SW480 (cell line): ENCODE measurements around the gene ID2.
"Not testable (repeated sequence)": the region's sequence is repeated elsewhere in the genome, so short reads cannot be mapped to it uniquely, and the experiment has no call there.

Source experiments
- DNase-seq: peaks from one replicate; pipeline ENCODE4 v3.0.0-alpha.2; 2016; ENCODE audit warnings: low spot score

ID2 gene

DNA sequence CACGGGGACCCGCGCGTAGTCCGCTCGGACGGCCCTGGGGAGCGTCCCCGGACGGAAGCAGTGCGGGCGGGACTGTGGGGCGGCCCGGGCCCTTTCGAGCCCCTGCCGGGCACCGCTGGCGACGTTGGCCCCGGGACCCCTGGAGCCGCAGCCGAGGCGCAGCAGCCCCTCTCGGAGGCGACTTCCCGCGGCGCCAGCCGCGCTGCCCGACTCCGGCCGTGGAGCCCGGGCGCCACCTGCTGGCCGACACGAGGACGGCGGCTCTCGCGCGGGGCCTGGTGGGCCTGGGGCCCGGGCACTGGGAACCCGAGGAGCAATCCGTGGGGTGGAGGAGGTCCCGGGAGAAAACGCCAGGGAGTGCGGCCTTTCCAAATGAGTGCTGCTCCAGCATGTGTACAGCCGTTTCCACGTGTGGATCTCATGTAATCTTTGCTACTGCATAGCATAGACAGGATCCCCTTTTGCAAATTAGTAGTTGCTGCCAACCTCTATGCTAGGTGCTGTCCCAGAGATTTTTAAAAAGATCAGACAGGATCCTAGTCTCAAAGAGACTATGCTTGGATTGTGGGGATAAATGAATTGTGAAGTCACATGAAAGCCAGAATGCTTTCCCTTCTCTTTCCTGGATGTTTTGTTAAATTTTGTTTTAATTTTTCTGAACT, 4.0 kb downstream of the ID2 start:
- DNase-seq = peak; percentile 53

DNA sequence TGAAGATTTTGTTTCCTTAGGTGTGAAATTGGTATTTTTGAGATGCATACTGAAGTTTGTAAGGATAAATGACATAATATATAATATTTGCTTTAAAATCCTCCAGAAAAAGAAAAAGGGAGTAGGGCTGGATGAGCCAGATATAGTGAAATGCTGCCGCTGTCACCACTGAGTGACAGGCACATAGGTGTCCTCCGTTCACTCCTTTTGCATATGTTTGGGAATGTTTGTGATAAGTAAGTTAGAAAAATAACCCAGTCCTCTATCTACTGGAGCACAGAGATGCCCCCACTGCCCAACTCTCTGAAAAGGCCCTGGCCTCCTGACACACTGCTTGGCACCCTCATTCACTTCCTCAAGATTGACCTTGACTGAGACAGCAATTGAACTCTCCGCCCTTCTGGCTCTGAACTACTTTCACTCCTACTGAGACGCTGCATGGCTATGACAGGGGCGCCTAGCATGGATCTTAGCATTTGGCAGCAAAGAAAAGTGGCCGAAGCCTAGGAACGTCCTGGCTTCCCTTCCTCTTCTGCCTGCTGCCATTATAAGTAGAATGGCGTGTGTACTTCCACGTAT, 10.1 kb downstream of the ID2 start:
- no peak for DNase-seq

DNA sequence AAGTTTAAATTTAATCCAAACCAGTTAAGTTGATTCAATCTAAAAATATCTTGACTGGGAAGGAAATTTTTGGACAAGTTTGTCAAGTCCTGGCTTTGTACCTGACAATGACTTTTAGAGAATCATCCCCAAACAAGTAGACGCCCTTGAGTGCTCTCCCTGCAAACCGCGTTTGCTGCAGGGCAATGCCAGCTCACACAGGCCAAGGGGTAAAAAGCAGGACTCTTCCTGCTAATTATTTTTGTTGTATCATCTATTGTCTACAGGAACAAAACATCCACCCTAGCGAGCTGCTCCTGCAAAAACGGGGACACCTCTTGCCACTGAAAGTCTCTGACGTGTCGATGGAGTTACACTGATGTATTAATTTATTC, 10.9 kb downstream of the ID2 start:
- DNase-seq = no peak

DNA sequence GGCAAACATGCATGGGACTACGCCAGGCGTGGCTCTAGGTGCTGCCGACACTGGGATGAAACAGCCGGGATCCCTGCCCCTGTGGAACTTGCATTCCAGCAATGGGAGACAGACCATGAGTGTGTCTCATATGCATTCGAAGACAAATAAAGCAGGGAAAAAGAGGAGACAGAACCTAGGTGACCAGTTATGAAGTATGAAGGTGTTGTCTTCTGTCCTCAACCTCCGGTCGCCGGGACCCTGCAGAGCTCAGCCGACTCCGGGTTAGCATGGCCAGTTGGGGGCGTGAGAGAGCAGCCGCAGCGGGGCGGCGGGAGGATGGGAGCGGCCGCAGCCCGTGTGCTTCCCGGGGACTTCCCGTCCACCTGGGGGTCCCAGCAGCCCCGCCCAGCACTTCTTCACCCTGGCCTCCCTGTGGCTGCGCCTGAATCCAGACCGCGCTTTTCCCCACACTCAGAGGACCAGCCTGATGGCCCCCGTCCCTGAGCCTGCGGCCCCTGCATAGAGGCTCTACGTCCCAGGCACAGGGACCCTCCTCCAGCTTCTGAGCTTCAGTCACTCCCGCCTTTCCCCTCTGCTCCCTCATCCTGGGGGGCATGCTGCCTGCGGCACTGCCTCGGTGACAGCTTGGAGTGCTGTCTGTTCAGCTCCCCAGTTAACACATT, 11.4 kb downstream of the ID2 start:
- DNase-seq = peak; percentile 41

DNA sequence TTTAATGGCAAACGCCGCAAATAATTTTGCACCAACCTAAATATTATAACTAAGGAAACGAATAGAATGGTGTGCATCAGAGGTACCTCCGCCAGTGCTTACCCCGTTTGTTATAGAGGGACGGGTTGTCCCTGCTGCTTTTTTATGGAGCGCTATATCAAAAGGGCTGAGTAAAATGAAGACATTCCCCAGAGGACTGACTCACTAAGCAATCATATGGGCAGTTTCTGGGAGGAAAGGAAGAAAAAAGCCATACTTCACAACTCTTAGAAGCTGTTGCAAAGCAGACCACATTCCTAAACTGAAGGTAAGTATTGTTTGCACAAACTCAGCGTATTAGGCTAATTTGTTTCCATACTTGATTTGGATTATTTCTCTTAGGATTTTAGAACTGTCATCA, 12.9 kb downstream of the ID2 start:
- peak; percentile 9 for DNase-seq

DNA sequence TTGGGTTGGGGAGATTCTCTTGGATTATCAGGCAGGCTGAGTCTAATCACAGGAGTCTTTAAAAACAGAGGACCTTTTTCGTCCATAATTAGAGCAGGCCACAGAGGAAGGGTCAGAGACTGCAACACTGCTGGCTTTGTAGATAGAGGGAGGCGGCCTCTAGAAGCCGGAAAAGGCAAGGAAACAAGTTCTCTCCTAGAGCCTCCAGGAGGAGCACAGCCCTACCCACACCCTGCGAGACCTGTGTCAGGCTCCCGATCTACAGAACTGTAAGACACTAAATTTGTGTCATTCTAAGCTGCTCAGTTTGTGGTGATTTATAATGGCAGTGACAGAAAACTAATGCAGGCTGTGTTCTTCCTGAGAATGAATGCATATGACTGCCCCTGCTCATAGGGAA, 15.3 kb downstream of the ID2 start:
- DNase-seq = no peak

DNA sequence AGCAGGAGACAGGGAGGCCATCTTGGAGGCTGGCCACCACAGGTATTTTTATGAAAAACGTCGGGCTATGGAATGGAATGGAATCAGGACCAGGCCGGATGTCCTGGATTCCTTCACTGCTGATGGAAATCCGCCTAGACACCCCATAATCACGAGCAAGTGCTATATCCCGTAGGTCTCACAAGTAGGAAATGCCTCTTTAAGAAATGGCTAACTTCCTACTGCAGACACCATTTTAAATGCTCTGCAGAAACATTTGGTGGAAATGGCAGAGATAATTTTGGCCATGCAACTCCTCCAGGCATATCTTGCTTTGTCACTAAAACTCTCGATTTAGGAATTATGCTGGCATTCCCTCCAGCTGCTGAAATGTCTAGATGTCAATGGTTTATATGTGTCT, 18.0 kb downstream of the ID2 start:
- no peak for DNase-seq

DNA sequence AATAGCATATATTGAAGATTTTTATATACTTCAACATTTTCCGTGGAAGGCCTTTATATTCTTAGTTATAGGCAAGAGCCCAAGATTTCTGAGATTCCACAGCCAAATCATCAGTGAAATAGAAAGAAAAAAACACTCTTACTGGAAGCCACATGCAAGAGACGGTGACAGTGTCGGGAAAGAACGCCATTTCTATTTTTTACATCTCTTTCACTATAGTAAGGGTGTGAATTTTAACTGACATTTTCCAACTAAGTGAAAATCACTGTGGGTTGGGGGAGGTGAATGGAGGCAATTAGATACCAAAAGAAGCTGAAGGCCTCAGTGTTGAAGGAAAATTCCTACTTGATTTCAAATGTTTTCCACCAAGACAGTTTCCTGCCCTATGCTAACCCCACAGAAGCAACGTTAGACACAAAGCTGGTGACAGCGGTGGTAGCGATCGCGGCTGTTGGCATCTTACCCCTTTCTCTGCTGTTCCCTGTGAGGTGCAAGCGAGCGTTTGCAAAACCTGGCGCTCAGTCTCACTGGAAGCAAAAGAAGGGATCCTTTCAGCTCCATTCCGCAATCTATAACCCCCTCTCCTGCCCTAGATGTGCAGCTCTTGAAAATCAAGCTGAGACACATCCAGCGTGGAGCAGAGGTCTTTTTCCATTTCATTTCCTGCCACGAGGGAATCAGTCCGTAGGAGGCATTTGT, 20.0 kb downstream of the ID2 start:
- DNase-seq = no peak

DNA sequence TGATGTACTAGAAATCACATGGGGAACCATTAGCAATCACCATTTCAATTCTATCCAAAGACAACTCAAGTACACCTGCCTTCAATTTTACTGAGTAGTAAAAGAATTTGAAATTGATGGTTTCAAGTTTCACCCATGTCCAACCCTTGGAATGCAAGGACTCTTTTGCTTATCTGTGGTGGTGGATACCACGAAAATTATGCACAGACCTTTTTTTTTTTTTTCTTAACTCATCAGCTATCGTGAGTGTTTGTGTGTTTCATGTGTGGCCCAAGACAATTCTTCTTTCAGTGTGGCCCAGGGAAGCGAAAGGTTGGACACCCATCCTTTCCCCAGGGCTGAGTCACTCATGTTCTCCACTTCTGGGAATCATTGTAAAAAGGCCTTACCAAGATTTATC, 23.1 kb downstream of the ID2 start:
- DNase-seq = no peak

DNA sequence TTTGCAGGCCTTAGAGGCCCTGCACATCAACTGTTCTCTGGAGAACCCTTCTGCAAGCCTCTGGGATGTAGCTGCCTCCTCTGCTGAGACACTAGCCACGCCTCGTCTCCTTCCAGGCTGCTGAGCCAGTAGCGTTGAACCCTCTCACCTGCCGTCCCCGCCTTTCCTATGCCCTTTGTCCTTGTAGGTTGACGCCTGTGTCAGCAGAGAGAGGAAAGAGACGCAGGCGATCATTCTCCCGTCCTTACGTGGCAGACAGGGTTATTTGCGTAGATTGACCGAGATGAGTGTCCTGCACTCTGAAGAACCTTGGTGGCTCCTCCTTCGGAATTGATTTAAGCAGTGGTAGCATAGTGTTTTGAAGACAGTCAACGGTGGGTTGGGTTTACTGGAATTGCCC, 27.8 kb downstream of the ID2 start:
- no peak for DNase-seq

DNA sequence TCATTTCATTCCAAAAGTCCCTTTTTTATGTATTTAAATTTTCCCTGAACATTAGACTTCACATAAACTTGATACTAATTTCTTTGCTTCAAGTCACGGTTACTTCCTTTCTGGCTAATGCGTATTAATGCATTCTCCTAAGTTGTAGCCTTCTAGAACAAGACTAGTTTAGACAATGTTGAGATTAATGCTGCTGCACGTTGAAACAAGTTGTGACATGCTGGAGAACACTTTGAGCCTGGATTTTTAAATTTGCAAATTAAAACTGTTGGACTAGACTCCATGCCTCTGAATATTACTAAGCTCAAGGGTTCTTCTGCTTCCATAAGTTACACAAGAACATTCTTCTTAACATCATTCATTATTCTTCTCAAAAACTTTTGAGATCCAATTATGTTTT, 29.1 kb downstream of the ID2 start:
- DNase-seq = no peak

DNA sequence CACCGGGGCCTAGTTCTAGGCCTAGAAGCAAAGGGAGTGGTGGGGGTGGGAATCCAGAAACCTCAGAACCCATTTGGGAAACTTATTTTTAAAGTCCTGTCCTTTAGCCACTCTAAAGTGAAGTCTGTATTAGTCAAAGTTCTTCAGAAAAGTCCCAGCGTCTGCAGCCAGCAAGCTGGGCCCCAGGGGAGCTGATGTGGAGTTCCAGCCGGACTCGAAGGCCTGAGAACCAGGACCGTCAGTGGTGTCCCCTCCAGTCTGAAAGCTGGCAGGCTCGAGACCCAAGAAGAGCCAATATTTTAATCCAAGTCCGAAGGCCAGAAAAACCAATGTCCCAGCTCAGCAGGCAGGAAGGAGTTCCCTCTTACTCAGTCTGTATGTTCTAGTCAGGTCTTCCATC, 32.4 kb downstream of the ID2 start:
- no peak for DNase-seq

DNA sequence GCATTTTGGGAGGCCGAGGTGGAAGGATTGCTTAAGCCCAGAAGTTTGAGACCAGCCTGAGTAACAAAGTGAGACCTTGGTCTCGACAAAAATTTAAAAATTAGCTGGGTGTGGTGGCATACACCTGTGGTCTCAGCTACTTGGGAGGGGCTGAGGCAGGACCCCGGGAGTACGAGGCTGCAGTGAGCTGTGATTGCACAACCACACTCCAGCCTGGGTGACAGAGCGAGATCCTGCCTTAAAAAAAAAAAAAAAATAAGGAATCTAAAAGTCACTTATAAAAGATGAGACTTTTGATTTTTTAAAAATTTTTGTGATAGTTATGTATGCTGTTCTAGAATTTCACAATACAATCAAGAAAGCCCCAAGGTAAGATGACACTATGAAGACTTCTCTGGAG, 33.1 kb downstream of the ID2 start:
- DNase-seq = no peak

DNA sequence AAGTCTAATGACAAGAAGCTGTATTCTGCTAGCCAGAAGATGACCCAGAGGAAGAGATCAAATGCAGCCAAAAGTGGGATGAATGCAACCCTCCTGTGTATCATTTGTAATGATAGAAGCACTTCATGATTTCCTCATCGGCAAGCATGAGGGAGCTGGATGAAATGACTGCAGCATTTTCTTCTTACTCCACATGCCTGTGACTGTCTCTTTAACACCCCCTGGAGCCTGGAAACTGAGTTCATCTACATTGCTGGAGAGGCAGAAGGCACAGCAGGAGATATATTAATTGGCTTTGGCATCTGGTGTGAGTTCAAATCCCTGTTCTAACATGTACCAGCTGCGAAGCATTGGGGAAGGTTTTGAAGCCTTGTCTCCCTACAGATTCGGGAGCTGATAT, 37.7 kb downstream of the ID2 start:
- DNase-seq = no peak

DNA sequence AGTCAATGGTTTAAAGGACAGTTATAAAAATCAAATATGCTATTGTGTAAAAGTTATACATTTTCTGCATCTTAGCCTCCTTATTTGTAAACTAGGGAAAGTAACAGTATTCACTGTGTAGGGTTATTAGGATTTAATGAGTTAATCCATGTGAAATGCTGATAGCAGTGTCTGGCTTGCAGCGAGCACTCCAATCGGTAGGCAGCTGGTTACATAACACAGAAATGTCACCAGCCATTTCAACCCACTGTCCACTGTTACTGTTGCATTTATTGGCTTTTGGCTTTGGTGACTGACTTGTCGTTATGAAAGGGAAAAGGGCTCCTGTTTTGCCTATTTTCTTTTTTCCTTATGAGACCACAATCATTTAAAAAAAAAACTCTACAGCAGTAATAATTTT, 38.9 kb downstream of the ID2 start:
- DNase-seq = no peak

DNA sequence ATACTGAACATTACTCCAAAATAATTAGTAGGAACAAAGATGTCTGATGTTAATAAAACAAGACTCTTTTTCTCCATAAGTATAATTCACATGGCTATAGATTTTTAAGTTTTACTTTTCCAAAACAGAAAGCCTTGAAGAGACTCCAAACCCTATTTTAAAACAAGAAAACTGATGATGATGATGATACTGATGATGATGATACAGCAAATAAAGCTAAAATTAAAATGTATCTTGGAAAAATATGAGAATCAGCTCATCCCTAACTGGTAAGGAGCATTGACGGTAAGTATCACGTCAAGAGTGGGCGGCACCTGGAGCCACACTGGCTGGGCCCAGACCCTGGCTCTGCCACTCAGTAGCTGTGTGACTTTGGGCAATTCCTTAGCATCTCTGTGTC, 39.6 kb downstream of the ID2 start:
- no peak for DNase-seq

DNA sequence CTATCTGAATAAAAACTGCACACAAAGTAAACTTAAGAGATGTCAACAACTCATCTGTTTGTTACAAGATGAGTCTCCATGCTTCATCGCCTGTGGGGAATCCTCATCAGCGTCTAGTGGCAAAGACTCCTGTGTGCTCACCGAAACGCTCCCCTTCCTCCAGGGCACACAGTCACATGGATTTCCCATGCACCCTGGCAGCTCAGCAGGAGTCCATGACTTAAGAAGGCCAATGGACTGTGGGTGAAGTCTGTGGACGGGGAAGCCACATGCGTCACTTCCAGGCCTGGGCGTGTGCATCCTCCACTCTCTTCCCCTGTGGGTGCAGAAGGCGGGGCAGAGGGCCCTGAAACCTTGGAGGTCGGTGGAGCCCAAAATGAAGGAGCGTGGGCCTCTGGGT, 41.1 kb downstream of the ID2 start:
- DNase-seq = no peak

DNA sequence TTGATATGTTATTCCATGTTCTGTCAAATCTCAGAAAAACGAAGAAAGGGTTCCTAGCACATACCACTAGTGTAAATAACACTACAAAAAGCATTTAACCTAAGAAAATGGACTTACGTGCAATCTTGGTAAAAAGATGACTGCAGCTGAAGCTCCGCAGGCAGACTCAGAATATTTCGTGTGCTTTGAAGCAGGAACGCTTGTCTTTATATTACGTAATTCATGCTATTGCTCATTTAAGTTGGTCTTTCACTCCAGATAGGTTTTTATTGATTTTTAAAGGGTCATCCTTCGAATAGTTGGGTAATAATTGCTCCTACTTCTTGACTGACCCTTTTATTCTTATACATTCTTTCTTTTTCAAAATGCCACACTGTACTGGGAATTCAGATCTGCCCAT, 44.0 kb downstream of the ID2 start:
- no peak for DNase-seq

DNA sequence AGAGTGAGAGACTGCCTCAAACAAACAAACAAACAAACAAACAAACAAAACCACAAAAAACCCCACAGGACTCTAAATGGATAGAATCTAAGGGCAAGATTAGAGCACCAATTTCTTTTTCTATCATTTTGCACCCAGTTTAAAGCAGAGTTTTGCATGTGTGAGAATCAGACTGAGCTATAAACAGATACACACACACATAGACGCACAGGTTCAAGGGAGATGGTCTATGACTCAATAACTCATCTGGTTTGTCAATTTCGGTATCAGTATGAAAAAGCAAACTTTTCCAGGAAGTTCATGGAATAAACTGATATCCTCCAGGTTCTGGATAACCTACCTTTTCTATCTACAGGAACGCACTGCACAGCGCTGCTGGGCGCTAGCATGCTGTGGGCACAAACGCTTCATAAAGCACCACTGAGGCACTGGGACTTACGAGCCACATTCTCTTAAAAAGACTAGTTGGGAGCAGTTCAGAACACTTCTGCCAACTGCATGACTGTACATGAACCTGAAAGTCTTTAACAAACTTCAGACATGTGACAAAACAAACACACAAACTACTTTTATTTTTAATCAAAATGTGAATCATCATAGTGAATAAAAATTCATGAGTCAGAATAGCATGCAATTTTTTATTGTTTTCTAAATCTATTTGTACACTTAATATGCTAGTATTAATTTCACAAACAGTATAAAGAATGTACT, 46.6 kb downstream of the ID2 start:
- no peak for DNase-seq

DNA sequence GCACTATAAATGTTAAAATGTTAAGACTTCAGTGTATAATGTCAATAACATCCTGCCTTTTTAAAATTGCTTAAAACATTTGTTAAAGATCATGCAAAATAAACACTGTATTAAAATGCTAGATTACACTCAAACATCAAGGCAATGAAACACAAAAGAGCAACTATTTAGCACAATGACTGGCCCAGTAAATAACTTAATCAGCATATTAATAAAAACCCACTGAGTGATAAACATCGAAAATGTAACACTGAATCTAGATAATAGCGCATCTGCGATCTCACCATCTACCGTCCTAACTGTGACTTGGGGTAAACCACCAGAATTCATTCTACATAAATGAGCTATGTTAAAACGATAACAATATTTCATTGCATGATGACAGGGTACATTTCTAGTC, 47.2 kb downstream of the ID2 start:
- DNase-seq = not testable (repeated sequence)

DNA sequence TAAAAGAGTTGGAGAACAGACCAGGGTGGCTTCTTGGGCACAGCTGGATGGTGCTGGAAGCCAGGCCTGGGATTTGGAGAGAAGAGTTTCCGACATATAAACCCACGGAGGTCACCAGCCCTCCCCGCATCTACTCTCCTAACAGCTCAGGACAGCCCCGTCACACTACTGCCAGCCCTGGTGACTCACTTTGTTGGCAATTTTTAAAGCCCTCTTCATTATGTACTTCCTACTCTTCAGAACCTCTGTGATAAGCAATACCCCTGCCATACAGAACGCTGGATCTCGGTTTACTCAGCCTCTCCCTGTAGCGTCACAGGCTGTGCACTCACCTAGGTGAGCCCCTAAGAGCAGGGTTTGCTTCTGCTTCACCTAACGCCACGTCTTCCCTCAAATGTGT, 48.1 kb downstream of the ID2 start:
- DNase-seq = no peak

DNA sequence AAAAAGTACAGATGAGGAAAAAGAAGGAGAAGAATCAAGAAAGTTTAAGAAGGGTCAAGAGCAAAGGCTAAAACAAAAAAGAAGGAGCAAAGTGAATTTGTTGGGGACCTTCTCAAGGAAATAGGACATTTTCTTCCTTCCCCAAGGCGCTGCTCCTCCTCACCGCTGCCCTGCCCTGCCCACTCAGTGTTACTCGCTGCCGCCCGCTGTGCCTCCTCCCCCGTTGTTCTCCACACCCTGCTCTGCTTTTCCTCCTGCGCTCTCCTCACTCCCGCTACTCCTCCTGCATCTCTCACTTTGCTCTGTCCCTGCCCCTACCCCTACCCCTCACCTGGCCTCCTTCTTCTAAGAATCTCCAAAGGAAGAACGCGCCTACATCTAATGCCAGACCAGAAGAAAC, 50.7 kb downstream of the ID2 start:
- DNase-seq = no peak
